Liver (tissue), 9 donors: Measurements from ENCODE around the gene BARHL2. TPM values are rescaled to one million over a fixed set of nuclear protein-coding genes. Genes with fewer than 3 reads are reported as not detected.

Experiments used
- DNase-seq: peaks from one replicate; pipeline ENCODE4 v3.0.0-alpha.2; 2017; ENCODE audit warnings: low spot score
- H3K27ac ChIP-seq, 2 donors: one replicate each; pipeline ENCODE4 v1.7.0; 2013; ENCODE audit warnings: inconsistent platforms in 2 of 2, low read length in 2 of 2, control low read depth in 1 of 2, low read depth in 1 of 2, mild to moderate bottlenecking in 1 of 2
- H3K27me3 ChIP-seq, 4 donors: one replicate each; pipeline versions ENCODE4 v1.6.1 to v1.7.0; 2013; ENCODE audit warnings: low read length in 3 of 4, inconsistent platforms in 1 of 4, mild to moderate bottlenecking in 1 of 4, moderate library complexity in 1 of 4; ENCODE audit not compliant: control insufficient read depth in 4 of 4, insufficient read depth in 4 of 4
- H3K36me3 ChIP-seq, 4 donors: one replicate each; pipeline versions ENCODE4 v1.6.1 to v1.7.0; 2013; ENCODE audit warnings: low read length in 3 of 4, mild to moderate bottlenecking in 3 of 4, low read depth in 1 of 4, moderate library complexity in 1 of 4; ENCODE audit not compliant: control insufficient read depth in 4 of 4, insufficient read depth in 3 of 4
- H3K4me1 ChIP-seq, 4 donors: one replicate each; pipeline versions ENCODE4 v1.6.1 to v1.7.0; 2013; ENCODE audit warnings: low read length in 3 of 4, mild to moderate bottlenecking in 3 of 4, moderate library complexity in 1 of 4; ENCODE audit not compliant: control insufficient read depth in 4 of 4, insufficient read depth in 4 of 4
- H3K4me3 ChIP-seq, 3 donors: one replicate each; pipeline versions ENCODE4 v1.6.1 to v1.7.0; 2013; ENCODE audit warnings: low read length in 3 of 3, control low read depth in 1 of 3, low read depth in 1 of 3, mild to moderate bottlenecking in 1 of 3
- H3K9ac ChIP-seq, 2 donors: one replicate each; pipeline ENCODE4 v1.7.0; 2013; ENCODE audit warnings: low read length in 2 of 2, mild to moderate bottlenecking in 2 of 2, moderate library complexity in 2 of 2, control low read depth in 1 of 2, low read depth in 1 of 2
- H3K9me3 ChIP-seq, 4 donors: one replicate each; pipeline versions ENCODE4 v1.6.1 to v1.7.0; 2013; ENCODE audit warnings: low read length in 3 of 4; ENCODE audit not compliant: control insufficient read depth in 4 of 4
- CTCF ChIP-seq: fragments of 150-350 bp; IDR thresholded peaks from 2 replicates; pipeline ENCODE4 v1.5.1; 2017; ENCODE audit warnings: improper control_type of control experiment, low read depth, low read length; ENCODE audit not compliant: missing input control
- FOXA1 ChIP-seq: IDR thresholded peaks from 2 replicates; pipeline ENCODE4 v1.6.1; 2016; ENCODE audit warnings: antibody characterized with exemption
- FOXA2 ChIP-seq: IDR thresholded peaks from 2 replicates; pipeline ENCODE4 v1.6.1; 2016; ENCODE audit warnings: antibody characterized with exemption
- GABPA ChIP-seq, 2 donors: IDR thresholded peaks in 1 of 2; conservative IDR thresholded peaks in 1 of 2; 2 replicates each; pipeline ENCODE4 v1.6.1; 2016; ENCODE audit warnings: antibody characterized with exemption in 2 of 2, mild to moderate bottlenecking in 1 of 2, moderate library complexity in 1 of 2
- HNF4A ChIP-seq, 2 donors: conservative IDR thresholded peaks; 2 replicates each; pipeline ENCODE4 v1.6.1; 2016; ENCODE audit warnings: antibody characterized with exemption in 2 of 2, mild to moderate bottlenecking in 2 of 2
- HNF4G ChIP-seq: IDR thresholded peaks from 2 replicates; pipeline ENCODE4 v1.6.1; 2016; ENCODE audit warnings: antibody characterized with exemption
- JUND ChIP-seq, 2 donors: IDR thresholded peaks; 2 replicates each; pipeline ENCODE4 v1.6.1; 2016; ENCODE audit warnings: antibody characterized with exemption in 2 of 2
- NR2F2 ChIP-seq: IDR thresholded peaks from 2 replicates; pipeline ENCODE4 v1.6.1; 2016; ENCODE audit warnings: antibody characterized with exemption
- REST ChIP-seq: IDR thresholded peaks from 2 replicates; pipeline ENCODE4 v1.6.1; 2016; ENCODE audit warnings: antibody characterized with exemption, mild to moderate bottlenecking
- SP1 ChIP-seq: IDR thresholded peaks from 2 replicates; pipeline ENCODE4 v1.6.1; 2018; ENCODE audit warnings: antibody characterized with exemption, mild to moderate bottlenecking
- YY1 ChIP-seq: IDR thresholded peaks from 2 replicates; pipeline ENCODE4 v1.6.1; 2016; ENCODE audit warnings: antibody characterized with exemption, mild to moderate bottlenecking
- WGBS: extraction: QIAGEN DNeasy Blood & Tissue Kit; methylation state at CpG from one replicate; pipeline ENCODE4 v1.1.7; 2013; 5-methylcytosine and 5-hydroxymethylcytosine counted together
- polyA plus RNA-seq, 2 donors: library from polyadenylated mRNA; stranded (reverse) in 1 of 2; unstranded in 1 of 2; fragments of 200-250 nt in 1 of 2; fragments of >200 nt in 1 of 2; fragmentation: Nextera tagmentation in 1 of 2; extraction: Ambion mirVana in 1 of 2; gene quantifications; one replicate each; pipeline versions ENCODE4 v1.2.1 to v1.2.3, GENCODE V29; 2013 to 2015
- total RNA-seq, 2 donors: library from RNA; depleted of rRNA; stranded (reverse); fragments of >200 nt; gene quantifications; one replicate each; pipeline ENCODE4 v1.2.3, GENCODE V29; 2014
- TF ChIP-seq, protein P1 (sequence below): IDR thresholded peaks from 2 replicates; pipeline ENCODE4 v1.6.1; 2016; ENCODE audit warnings: antibody characterized with exemption
- TF ChIP-seq, protein P2 (sequence below): IDR thresholded peaks from 2 replicates; pipeline ENCODE4 v1.6.1; 2016; ENCODE audit warnings: antibody characterized with exemption
- TF ChIP-seq, protein P3 (sequence below): IDR thresholded peaks from 2 replicates; pipeline ENCODE4 v1.6.1; 2016; ENCODE audit warnings: antibody characterized with exemption
- donor health status: healthy.
- donor health status: healthy.
- donor health status: healthy.
- donor health status: healthy.
- donor health status: healthy.

The BARHL2 gene
- total and polyA plus RNA-seq, 4 donors: not detected

GRCh38 chr1:90719330-90720144 lies 2.4 kb upstream of the BARHL2 start:
- H3K27ac ChIP-seq: no peak overlapping the region
- H3K27me3 ChIP-seq: peaks cover 9 to 37% (median 22%) of the 10 kb centered on the region in 4 donors
- peaks cover 20 to 24% (median 23%) of the 10 kb centered on the region in 4 donors for H3K4me1 ChIP-seq
- no peak overlapping the region for H3K9ac ChIP-seq
- 11% methylated on average over 55 of the region's 55 CpGs for WGBS
- no peak overlapping the region for H3K4me3 ChIP-seq
- TF ChIP-seq FOXA1: no peak
- TF ChIP-seq NR2F2: no peak
- no peak for TF ChIP-seq HNF4G
- no peak for TF ChIP-seq YY1
- TF ChIP-seq, protein P1, sequence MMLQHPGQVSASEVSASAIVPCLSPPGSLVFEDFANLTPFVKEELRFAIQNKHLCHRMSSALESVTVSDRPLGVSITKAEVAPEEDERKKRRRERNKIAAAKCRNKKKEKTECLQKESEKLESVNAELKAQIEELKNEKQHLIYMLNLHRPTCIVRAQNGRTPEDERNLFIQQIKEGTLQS: no peak
- TF ChIP-seq REST: no peak
- TF ChIP-seq CTCF: no peak
- no peak for TF ChIP-seq SP1
- no peak for TF ChIP-seq FOXA2
- no peak for TF ChIP-seq HNF4A (conservative IDR thresholded peaks at IDR 0.05)
- TF ChIP-seq, protein P2, sequence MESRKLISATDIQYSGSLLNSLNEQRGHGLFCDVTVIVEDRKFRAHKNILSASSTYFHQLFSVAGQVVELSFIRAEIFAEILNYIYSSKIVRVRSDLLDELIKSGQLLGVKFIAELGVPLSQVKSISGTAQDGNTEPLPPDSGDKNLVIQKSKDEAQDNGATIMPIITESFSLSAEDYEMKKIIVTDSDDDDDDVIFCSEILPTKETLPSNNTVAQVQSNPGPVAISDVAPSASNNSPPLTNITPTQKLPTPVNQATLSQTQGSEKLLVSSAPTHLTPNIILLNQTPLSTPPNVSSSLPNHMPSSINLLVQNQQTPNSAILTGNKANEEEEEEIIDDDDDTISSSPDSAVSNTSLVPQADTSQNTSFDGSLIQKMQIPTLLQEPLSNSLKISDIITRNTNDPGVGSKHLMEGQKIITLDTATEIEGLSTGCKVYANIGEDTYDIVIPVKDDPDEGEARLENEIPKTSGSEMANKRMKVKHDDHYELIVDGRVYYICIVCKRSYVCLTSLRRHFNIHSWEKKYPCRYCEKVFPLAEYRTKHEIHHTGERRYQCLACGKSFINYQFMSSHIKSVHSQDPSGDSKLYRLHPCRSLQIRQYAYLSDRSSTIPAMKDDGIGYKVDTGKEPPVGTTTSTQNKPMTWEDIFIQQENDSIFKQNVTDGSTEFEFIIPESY: no peak
- TF ChIP-seq JUND (IDR thresholded peaks at IDR 0.05): no peak
- TF ChIP-seq, protein P3, sequence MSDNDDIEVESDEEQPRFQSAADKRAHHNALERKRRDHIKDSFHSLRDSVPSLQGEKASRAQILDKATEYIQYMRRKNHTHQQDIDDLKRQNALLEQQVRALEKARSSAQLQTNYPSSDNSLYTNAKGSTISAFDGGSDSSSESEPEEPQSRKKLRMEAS: no peak
- TF ChIP-seq GABPA (IDR thresholded peaks at IDR 0.05 in 1 of 2, conservative IDR thresholded peaks at IDR 0.05 in 1 of 2): no peak
- DNase-seq: no peak
- peaks cover 0 to 12% (median 0%) of the 10 kb centered on the region in 4 donors for H3K9me3 ChIP-seq
- no peaks in the 10 kb centered on the region for H3K36me3 ChIP-seq
